IMR-90 (cell line): ENCODE data around the gene DGKG. TPM values are rescaled to one million over a fixed set of nuclear protein-coding genes. Genes with fewer than 3 reads are reported as not detected.
A peak's percentile ranks its signal among the peaks of the same experiment; 100 is the strongest.

ENCODE experiments used
- ATAC-seq: fragments of 200-7000 bp; cut with Tn5 transposase; 2 replicates; pipeline ENCODE4 v1.9.1; 2020; ENCODE audit warnings: low read depth, mild to moderate bottlenecking, moderate library complexity
- BruUV-seq: library from RNA; stranded (reverse); fragments of 400-500 nt; replicated peaks from 2 replicates; lab custom pipeline; 2021; lab: Mats Ljungman, UMichigan
- CTCF ChIA-PET: fragments of 300-600 bp; formaldehyde crosslinking; extraction: SDS; loops from one replicate; lab custom pipeline; 2021; ENCODE audit warnings: antibody characterized with exemption; lab: Yijun Ruan, JAX
- POLR2A ChIA-PET: fragments of 300-600 bp; sonication (Branson Sonifier 250); formaldehyde crosslinking; loops from one replicate; lab custom pipeline; 2022; ENCODE audit warnings: antibody characterized with exemption; ENCODE audit not compliant: unreplicated experiment; lab: Charles Lee
- DNase-seq: peaks from one replicate; pipeline ENCODE4 v3.0.0; 2013
- H2AFZ ChIP-seq: replicated peaks from 2 replicates; pipeline ENCODE3; 2013; ENCODE audit warnings: low read length, mild to moderate bottlenecking; ENCODE audit not compliant: poor library complexity
- H2AK5ac ChIP-seq: 2 replicates; pipeline ENCODE4 v1.6.1; 2013; ENCODE audit warnings: low read depth, low read length, inconsistent platforms
- H2AK9ac ChIP-seq: replicated peaks from 2 replicates; pipeline ENCODE3; 2013; ENCODE audit warnings: mild to moderate bottlenecking, low read depth, low read length, moderate library complexity; ENCODE audit not compliant: poor library complexity
- H2BK120ac ChIP-seq: 2 replicates; pipeline ENCODE4 v1.6.1; 2013; ENCODE audit warnings: low read depth, low read length, inconsistent platforms
- H2BK15ac ChIP-seq: 3 replicates; pipeline ENCODE4 v1.6.1; 2013; ENCODE audit warnings: low read depth, low read length, inconsistent platforms
- H2BK20ac ChIP-seq: 2 replicates; pipeline ENCODE4 v1.6.1; 2013; ENCODE audit warnings: low read depth, mild to moderate bottlenecking, inconsistent platforms, low read length, moderate library complexity
- H2BK5ac ChIP-seq: 2 replicates; pipeline ENCODE4 v1.6.1; 2013; ENCODE audit warnings: mild to moderate bottlenecking, low read depth, low read length, inconsistent platforms; ENCODE audit not compliant: poor library complexity, severe bottlenecking
- H3K14ac ChIP-seq: replicated peaks from 2 replicates; pipeline ENCODE4 v1.6.1; 2013; ENCODE audit warnings: low read depth, low read length, inconsistent platforms
- H3K18ac ChIP-seq: 2 replicates; pipeline ENCODE4 v1.6.1; 2013; ENCODE audit warnings: low read depth, low read length, control low read depth
- H3K23ac ChIP-seq: 2 replicates; pipeline ENCODE4 v1.6.1; 2013; ENCODE audit warnings: low read depth, low read length, inconsistent platforms
- H3K27ac ChIP-seq: 2 replicates; pipeline ENCODE4 v1.5.1; 2013; ENCODE audit warnings: mild to moderate bottlenecking, control low read depth, low read length; ENCODE audit not compliant: insufficient read depth
- H3K27me3 ChIP-seq: 2 replicates; pipeline ENCODE4 v1.6.1; 2013; ENCODE audit warnings: low read length; ENCODE audit not compliant: control insufficient read depth, insufficient read depth
- H3K36me3 ChIP-seq: 2 replicates; pipeline ENCODE4 v1.6.1; 2013; ENCODE audit warnings: low read length, mixed read lengths; ENCODE audit not compliant: control insufficient read depth, insufficient read depth
- H3K4ac ChIP-seq: 2 replicates; pipeline ENCODE4 v1.6.1; 2013; ENCODE audit warnings: low read depth, low read length, inconsistent platforms
- H3K4me1 ChIP-seq: 2 replicates; pipeline ENCODE4 v1.6.1; 2013; ENCODE audit warnings: low read length, mixed read lengths; ENCODE audit not compliant: control insufficient read depth, insufficient read depth
- H3K4me2 ChIP-seq: 2 replicates; pipeline ENCODE4 v1.6.1; 2013; ENCODE audit warnings: low read depth, mild to moderate bottlenecking, control low read depth, low read length, moderate library complexity
- H3K4me3 ChIP-seq: 2 replicates; pipeline ENCODE4 v1.5.1; 2013; ENCODE audit warnings: low read depth, mild to moderate bottlenecking, control low read depth, low read length, moderate library complexity; ENCODE audit not compliant: insufficient read depth
- H3K56ac ChIP-seq: 2 replicates; pipeline ENCODE4 v1.6.1; 2013; ENCODE audit warnings: low read length, inconsistent platforms; ENCODE audit not compliant: insufficient read depth; ENCODE audit errors: extremely low read depth
- H3K79me1 ChIP-seq, 2 experiments: 2 replicates each; pipeline ENCODE4 v1.6.1; 2013; ENCODE audit warnings: low read length in 2 of 2, inconsistent platforms in 1 of 2, low read depth in 1 of 2
- H3K9ac ChIP-seq: 2 replicates; pipeline ENCODE4 v1.6.1; 2013; ENCODE audit warnings: low read depth, low read length, control low read depth
- H3K9me1 ChIP-seq: 2 replicates; pipeline ENCODE4 v1.6.1; 2013; ENCODE audit warnings: low read length, inconsistent platforms; ENCODE audit not compliant: insufficient read depth
- H3K9me3 ChIP-seq: 2 replicates; pipeline ENCODE4 v1.6.1; 2013; ENCODE audit warnings: low read length; ENCODE audit not compliant: control insufficient read depth, insufficient read depth
- H4K20me1 ChIP-seq: 2 replicates; pipeline ENCODE4 v1.6.1; 2013; ENCODE audit warnings: low read length, inconsistent platforms; ENCODE audit not compliant: insufficient read depth
- H4K5ac ChIP-seq: 2 replicates; pipeline ENCODE4 v1.6.1; 2013; ENCODE audit warnings: mild to moderate bottlenecking, low read depth, low read length, control low read depth
- H4K8ac ChIP-seq, 2 experiments: 2 replicates each; pipeline ENCODE4 v1.6.1; 2013; ENCODE audit warnings: low read depth in 2 of 2, low read length in 2 of 2, control low read depth in 1 of 2, inconsistent platforms in 1 of 2
- H4K91ac ChIP-seq: 2 replicates; pipeline ENCODE4 v1.6.1; 2013; ENCODE audit warnings: low read depth, low read length, inconsistent platforms; ENCODE audit not compliant: insufficient read depth
- BHLHE40 ChIP-seq: fragments of 150-350 bp; IDR thresholded peaks from 2 replicates; pipeline ENCODE4 v1.6.1; 2016; ENCODE audit warnings: mild to moderate bottlenecking, low read depth, low read length
- CEBPB ChIP-seq: IDR thresholded peaks from 2 replicates; pipeline ENCODE4 v1.6.1; 2012; ENCODE audit warnings: low read depth, low read length, improper control_type of control experiment
- CHD1 ChIP-seq: IDR thresholded peaks from 2 replicates; pipeline ENCODE4 v1.6.1; 2012; ENCODE audit warnings: low read depth, low read length, improper control_type of control experiment
- CTCF ChIP-seq: conservative IDR thresholded peaks from 2 replicates; pipeline ENCODE4 v1.5.1; 2012; ENCODE audit warnings: mild to moderate bottlenecking, low read depth, low read length, improper control_type of control experiment
- ELK1 ChIP-seq: fragments of 150-350 bp; IDR thresholded peaks from 2 replicates; pipeline ENCODE4 v1.6.1; 2016; ENCODE audit warnings: low read depth, mild to moderate bottlenecking, low read length, moderate library complexity, borderline replicate concordance
- FOS ChIP-seq: fragments of 150-350 bp; IDR thresholded peaks from 2 replicates; pipeline ENCODE4 v1.6.1; 2016; ENCODE audit warnings: low read depth, low read length
- MAFK ChIP-seq: IDR thresholded peaks from 2 replicates; pipeline ENCODE4 v1.6.1; 2012; ENCODE audit warnings: low read depth, low read length, improper control_type of control experiment
- MAZ ChIP-seq: IDR thresholded peaks from 2 replicates; pipeline ENCODE4 v1.6.1; 2012; ENCODE audit warnings: low read depth, mild to moderate bottlenecking, low read length, improper control_type of control experiment, moderate library complexity, borderline replicate concordance
- MXI1 ChIP-seq: IDR thresholded peaks from 2 replicates; pipeline ENCODE4 v1.6.1; 2012; ENCODE audit warnings: low read depth, mild to moderate bottlenecking, low read length, moderate library complexity, borderline replicate concordance
- NFE2L2 ChIP-seq: fragments of 150-350 bp; IDR thresholded peaks from 2 replicates; pipeline ENCODE4 v1.6.1; 2016; ENCODE audit warnings: low read depth, mild to moderate bottlenecking, low read length
- POLR2A ChIP-seq: IDR thresholded peaks from 2 replicates; pipeline ENCODE4 v1.6.1; 2012; ENCODE audit warnings: mild to moderate bottlenecking, low read depth, low read length
- RAD21 ChIP-seq: IDR thresholded peaks from 2 replicates; pipeline ENCODE4 v1.6.1; 2012; ENCODE audit warnings: low read length, improper control_type of control experiment
- RCOR1 ChIP-seq: IDR thresholded peaks from 2 replicates; pipeline ENCODE4 v1.6.1; 2012; ENCODE audit warnings: mild to moderate bottlenecking, low read length, improper control_type of control experiment; ENCODE audit not compliant: insufficient replicate concordance
- RFX5 ChIP-seq: IDR thresholded peaks from 2 replicates; pipeline ENCODE4 v1.8.0; 2012; ENCODE audit warnings: low read depth, mild to moderate bottlenecking, low read length, moderate library complexity
- SMC3 ChIP-seq: fragments of 150-350 bp; IDR thresholded peaks from 2 replicates; pipeline ENCODE4 v1.6.1; 2016; ENCODE audit warnings: low read depth, mild to moderate bottlenecking, antibody characterized with exemption, low read length, moderate library complexity
- USF2 ChIP-seq: fragments of 150-350 bp; IDR thresholded peaks from 2 replicates; pipeline ENCODE4 v1.6.1; 2017; ENCODE audit warnings: mild to moderate bottlenecking, antibody characterized with exemption, low read length, low read depth
- WGBS, 2 experiments: methylation state at CpG; one replicate each; pipeline versions ENCODE4 v1.1.5 to v1.1.7; 2013; ENCODE audit warnings: missing lambda C conversion rate in 2 of 2; ENCODE audit not compliant: insufficient read length in 1 of 2; ENCODE audit errors: extremely low coverage in 2 of 2; 5-methylcytosine and 5-hydroxymethylcytosine counted together
- dilution Hi-C: fragments of 300-500 bp; cut with HindIII; formaldehyde crosslinking; loops from one replicate; pipeline ENCODE4 v1.14.3; 2018; ENCODE audit warnings: low sequenced_read_pairs; ENCODE audit not compliant: unreplicated experiment
- in situ Hi-C: fragments of 300-500 bp; cut with MboI; formaldehyde crosslinking; loops from 3 replicates; pipeline ENCODE4 v1.14.3; 2019; ENCODE audit warnings: low sequenced_read_pairs, inconsistent platforms, mixed read lengths
- intact Hi-C: fragments of 100-400 bp; cut with micrococcal nuclease; formaldehyde crosslinking; loops from 2 replicates; pipeline ENCODE4 v1.10.0; 2022
- polyA plus RNA-seq, 3 experiments: library from polyadenylated mRNA; depleted of rRNA; stranded (reverse); fragments of >200 nt; gene quantifications; 2 replicates each; pipeline ENCODE4 v1.2.3, GENCODE V29; 2012; ENCODE audit warnings: low replicate concordance in 1 of 3
- total RNA-seq: library from RNA; depleted of rRNA; stranded (reverse); fragments of >200 nt; gene quantifications from 2 replicates; pipeline ENCODE4 v1.2.3, GENCODE V29; 2012

DGKG gene
- total and polyA plus RNA-seq, 2 of the 4 experiments (the other 2 are of a cell fraction): 1.2 to 4.1 TPM

- Histone ChIP-seq H2BK15ac (no peak overlapping the region), H3K56ac (no peak overlapping the region)
Observed at GRCh38 chr3:186098740-186099139, 263.3 kb downstream of the DGKG start.

More at GRCh38 chr3:186098740-186099139, 263.3 kb downstream of the DGKG start:
- Histone ChIP-seq H3K79me1 (peaks cover 23 to 42% of the 10 kb centered on the region in 2 experiments; a peak in 3 of 4 replicates), H4K20me1 (peaks cover 9% of the 10 kb centered on the region; the same call in 1 of the 2 replicates), H3K4ac (0 out of 2 replicates have a peak overlapping the region, but pooled peaks have one; percentile 17), H2AFZ (no peak overlapping the region), H2BK5ac (no peak overlapping the region), H3K9ac (no peak overlapping the region), H2BK20ac (no peak overlapping the region), H3K36me3 (peaks cover 2% of the 10 kb centered on the region), H4K8ac (no peak overlapping the region), H3K4me2 (no peak overlapping the region), H3K18ac (no peak overlapping the region), H3K27ac (no peak overlapping the region), H2AK9ac (no peak overlapping the region), H3K4me3 (no peak overlapping the region), H3K9me1 (peaks cover 7% of the 10 kb centered on the region), H2BK120ac (no peak overlapping the region), H3K27me3 (no peaks in the 10 kb centered on the region), H3K9me3 (no peaks in the 10 kb centered on the region), H3K23ac (no peak overlapping the region), H4K91ac (no peak overlapping the region), H2AK5ac (no peak overlapping the region), H3K14ac (0 out of 2 replicates have a peak overlapping the region, but pooled peaks have one; percentile 44), H4K5ac (no peak overlapping the region), H3K4me1 (peaks cover 15% of the 10 kb centered on the region)
- WGBS, 2 experiments: 50% methylated on average over 2 of the region's 3 CpGs; no CpG with 5 or more reads in 1 of the 2 experiments
- no peak for TF ChIP-seq FOS
- TF ChIP-seq RCOR1: no peak
- no peak for TF ChIP-seq RFX5
- TF ChIP-seq MAFK: no peak
- TF ChIP-seq MAZ: no peak
- TF ChIP-seq BHLHE40: no peak
- no peak for TF ChIP-seq CEBPB
- no peak for TF ChIP-seq CTCF
- TF ChIP-seq ELK1: no peak
- no peak for TF ChIP-seq USF2
- no peak for TF ChIP-seq RAD21
- TF ChIP-seq NFE2L2: no peak
- TF ChIP-seq MXI1: no peak
- no peak for TF ChIP-seq CHD1
- TF ChIP-seq POLR2A: no peak
- no peak for TF ChIP-seq SMC3
- in situ Hi-C loops (no loop called here), intact Hi-C loops (loop anchor here (2.0 kb wide), 1 partner anchor 28 kb away; no protein-coding TSS in a partner anchor), dilution Hi-C loops (no loop called here)
- POLR2A ChIA-PET: no interaction called here
- CTCF ChIA-PET: interaction anchor here (0.8 kb wide), 1 partner anchor 12 kb away, joined by 3 read pairs; no protein-coding TSS in a partner anchor
- BruUV-seq: no TSS peak
- ATAC-seq (no peak), DNase-seq (no peak)
